ENCODE results near the gene SLC41A3. TPM values are rescaled to one million over a fixed set of nuclear protein-coding genes. Genes with fewer than 3 reads are reported as not detected.
"Not testable (repeated sequence)": the region's sequence is repeated elsewhere in the genome, so short reads cannot be mapped to it uniquely, and the experiment has no call there.

The SLC41A3 gene
- total RNA-seq, 1 donor = 25.3 TPM

GRCh38 chr3:126085276-126085675, 1.4 kb upstream of the SLC41A3 start:
- H3K4me3 ChIP-seq (ENCODE audit: low read length) = no peak overlapping the region
- H3K27me3 ChIP-seq (ENCODE audit: insufficient read depth, low read length) = no peaks in the 10 kb centered on the region
- H3K4me1 ChIP-seq (ENCODE audit: insufficient read depth, low read length) = peaks cover 19% of the 10 kb centered on the region
- no peaks in the 10 kb centered on the region for H3K9me3 ChIP-seq (ENCODE audit: low read depth, low read length)

GRCh38 chr3:126084768-126085180, 850 bp upstream of the SLC41A3 start:
- Histone ChIP-seq H3K9me3 (ENCODE audit: low read depth, low read length) (no peaks in the 10 kb centered on the region), H3K4me3 (ENCODE audit: low read length) (peak overlapping the region; percentile 59), H3K27me3 (ENCODE audit: insufficient read depth, low read length) (no peaks in the 10 kb centered on the region), H3K4me1 (ENCODE audit: insufficient read depth, low read length) (peaks cover 19% of the 10 kb centered on the region)

- H3K27me3 ChIP-seq (ENCODE audit: insufficient read depth, low read length) = no peaks in the 10 kb centered on the region
- no peaks in the 10 kb centered on the region for H3K9me3 ChIP-seq (ENCODE audit: low read depth, low read length)
- H3K4me1 ChIP-seq (ENCODE audit: insufficient read depth, low read length) = peaks cover 19% of the 10 kb centered on the region
- peak overlapping the region; percentile 59 for H3K4me3 ChIP-seq (ENCODE audit: low read length)
Measured at GRCh38 chr3:126083511-126083912, 412 bp downstream of the SLC41A3 start.

GRCh38 chr3:126083138-126083445, 832 bp downstream of the SLC41A3 start:
- H3K9me3 ChIP-seq (ENCODE audit: low read depth, low read length) = no peaks in the 10 kb centered on the region
- peak overlapping the region; percentile 59 for H3K4me3 ChIP-seq (ENCODE audit: low read length)
- peaks cover 19% of the 10 kb centered on the region for H3K4me1 ChIP-seq (ENCODE audit: insufficient read depth, low read length)
- no peaks in the 10 kb centered on the region for H3K27me3 ChIP-seq (ENCODE audit: insufficient read depth, low read length)

- Histone ChIP-seq H3K9me3 (ENCODE audit: low read depth, low read length) (no peaks in the 10 kb centered on the region), H3K4me1 (ENCODE audit: insufficient read depth, low read length) (peaks cover 19% of the 10 kb centered on the region), H3K27me3 (ENCODE audit: insufficient read depth, low read length) (no peaks in the 10 kb centered on the region), H3K4me3 (ENCODE audit: low read length) (no peak overlapping the region)
Measured at GRCh38 chr3:126082362-126083137, 1.4 kb downstream of the SLC41A3 start.

- no peaks in the 10 kb centered on the region for H3K9me3 ChIP-seq (ENCODE audit: low read depth, low read length)
- H3K4me1 ChIP-seq (ENCODE audit: insufficient read depth, low read length) = peaks cover 19% of the 10 kb centered on the region
- no peaks in the 10 kb centered on the region for H3K27me3 ChIP-seq (ENCODE audit: insufficient read depth, low read length)
- no peak overlapping the region for H3K4me3 ChIP-seq (ENCODE audit: low read length)
Measured at GRCh38 chr3:126081618-126082361, 2.1 kb downstream of the SLC41A3 start.

- Histone ChIP-seq H3K4me1 (ENCODE audit: insufficient read depth, low read length) (peaks cover 19% of the 10 kb centered on the region), H3K9me3 (ENCODE audit: low read depth, low read length) (no peaks in the 10 kb centered on the region), H3K27me3 (ENCODE audit: insufficient read depth, low read length) (no peaks in the 10 kb centered on the region), H3K4me3 (ENCODE audit: low read length) (no peak overlapping the region)
Measured at GRCh38 chr3:126080970-126081369, 3.0 kb downstream of the SLC41A3 start.

GRCh38 chr3:126078866-126079265, 5.1 kb downstream of the SLC41A3 start:
- Histone ChIP-seq H3K27me3 (ENCODE audit: insufficient read depth, low read length) (no peaks in the 10 kb centered on the region), H3K4me3 (ENCODE audit: low read length) (no peak overlapping the region), H3K4me1 (ENCODE audit: insufficient read depth, low read length) (peaks cover 6% of the 10 kb centered on the region), H3K9me3 (ENCODE audit: low read depth, low read length) (no peaks in the 10 kb centered on the region)

- H3K9me3 ChIP-seq (ENCODE audit: low read depth, low read length) = no peaks in the 10 kb centered on the region
- H3K4me1 ChIP-seq (ENCODE audit: insufficient read depth, low read length) = no peaks in the 10 kb centered on the region
- H3K4me3 ChIP-seq (ENCODE audit: low read length) = no peak overlapping the region
- H3K27me3 ChIP-seq (ENCODE audit: insufficient read depth, low read length) = no peaks in the 10 kb centered on the region
Measured at GRCh38 chr3:126077754-126078153, 6.2 kb downstream of the SLC41A3 start.

GRCh38 chr3:126076140-126076539, 7.8 kb downstream of the SLC41A3 start:
- Histone ChIP-seq H3K4me3 (ENCODE audit: low read length) (no peak overlapping the region), H3K4me1 (ENCODE audit: insufficient read depth, low read length) (no peaks in the 10 kb centered on the region), H3K27me3 (ENCODE audit: insufficient read depth, low read length) (no peaks in the 10 kb centered on the region), H3K9me3 (ENCODE audit: low read depth, low read length) (no peaks in the 10 kb centered on the region)

GRCh38 chr3:126070146-126070545, 13.8 kb downstream of the SLC41A3 start:
- Histone ChIP-seq H3K9me3 (ENCODE audit: low read depth, low read length) (no peaks in the 10 kb centered on the region), H3K27me3 (ENCODE audit: insufficient read depth, low read length) (no peaks in the 10 kb centered on the region), H3K4me1 (ENCODE audit: insufficient read depth, low read length) (no peaks in the 10 kb centered on the region), H3K4me3 (ENCODE audit: low read length) (no peak overlapping the region)

GRCh38 chr3:126067959-126068358, 16.0 kb downstream of the SLC41A3 start:
- Histone ChIP-seq H3K4me3 (ENCODE audit: low read length) (no peak overlapping the region), H3K4me1 (ENCODE audit: insufficient read depth, low read length) (peaks cover 5% of the 10 kb centered on the region), H3K9me3 (ENCODE audit: low read depth, low read length) (no peaks in the 10 kb centered on the region), H3K27me3 (ENCODE audit: insufficient read depth, low read length) (no peaks in the 10 kb centered on the region)

GRCh38 chr3:126066676-126067075, 17.2 kb downstream of the SLC41A3 start:
- not testable (repeated sequence) for H3K27me3 ChIP-seq (ENCODE audit: insufficient read depth, low read length); H3K4me1 ChIP-seq (ENCODE audit: insufficient read depth, low read length); H3K9me3 ChIP-seq (ENCODE audit: low read depth, low read length); H3K4me3 ChIP-seq (ENCODE audit: low read length)

- Histone ChIP-seq H3K4me1 (ENCODE audit: insufficient read depth, low read length) (peaks cover 5% of the 10 kb centered on the region), H3K4me3 (ENCODE audit: low read length) (no peak overlapping the region), H3K27me3 (ENCODE audit: insufficient read depth, low read length) (no peaks in the 10 kb centered on the region), H3K9me3 (ENCODE audit: low read depth, low read length) (no peaks in the 10 kb centered on the region)
Measured at GRCh38 chr3:126065876-126066275, 18.0 kb downstream of the SLC41A3 start.

- Histone ChIP-seq H3K9me3 (ENCODE audit: low read depth, low read length) (no peaks in the 10 kb centered on the region), H3K4me3 (ENCODE audit: low read length) (no peak overlapping the region), H3K4me1 (ENCODE audit: insufficient read depth, low read length) (peaks cover 5% of the 10 kb centered on the region), H3K27me3 (ENCODE audit: insufficient read depth, low read length) (no peaks in the 10 kb centered on the region)
Measured at GRCh38 chr3:126064627-126065258, 19.2 kb downstream of the SLC41A3 start.
